ENCODE results near the gene PCAT7. TPM values are rescaled to one million over a fixed set of nuclear protein-coding genes. Genes with fewer than 3 reads are reported as not detected.
"Not testable (repeated sequence)": the region's sequence is repeated elsewhere in the genome, so short reads cannot be mapped to it uniquely, and the experiment has no call there.

Gene PCAT7
- total and polyA plus RNA-seq, 8 donors, result 0.18 to 1.8 (median 0.62) TPM; not detected in 1

DNA sequence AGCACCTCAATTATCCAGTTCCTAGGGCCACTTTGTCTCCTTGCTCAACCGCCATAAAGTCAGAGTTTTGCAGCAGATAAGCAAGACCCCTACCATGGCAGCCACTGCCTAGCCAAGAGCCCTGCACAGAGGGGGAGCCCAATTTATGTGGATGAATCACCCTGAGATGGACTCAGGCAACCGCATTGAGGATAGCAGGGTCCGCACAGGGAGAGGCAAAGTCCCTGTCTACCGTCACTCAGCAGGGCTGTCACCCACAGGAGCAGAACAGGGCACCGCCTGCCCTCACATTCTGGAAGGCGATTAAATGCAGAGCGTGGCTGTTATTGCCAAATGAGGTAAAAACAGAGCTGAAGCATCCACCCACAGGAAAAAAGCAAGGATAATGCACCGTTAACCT, 37.0 kb downstream of the PCAT7 start:
- no peak overlapping the region for H3K27ac ChIP-seq
- WGBS, 5 donors, result 49 to 87% (median 64%) methylated on average over 7 to 8 of the region's 8 CpGs
- no peak for DNase-seq
- peaks cover 5 to 13% (median 8%) of the 10 kb centered on the region in 4 donors for H3K4me1 ChIP-seq
- no peak for TF ChIP-seq EP300 (IDR thresholded peaks at IDR 0.05)
- no peak for TF ChIP-seq POLR2A (IDR thresholded peaks at IDR 0.05)
- no peak for TF ChIP-seq POLR2AphosphoS5 (IDR thresholded peaks at IDR 0.05)
- TF ChIP-seq, protein P1, sequence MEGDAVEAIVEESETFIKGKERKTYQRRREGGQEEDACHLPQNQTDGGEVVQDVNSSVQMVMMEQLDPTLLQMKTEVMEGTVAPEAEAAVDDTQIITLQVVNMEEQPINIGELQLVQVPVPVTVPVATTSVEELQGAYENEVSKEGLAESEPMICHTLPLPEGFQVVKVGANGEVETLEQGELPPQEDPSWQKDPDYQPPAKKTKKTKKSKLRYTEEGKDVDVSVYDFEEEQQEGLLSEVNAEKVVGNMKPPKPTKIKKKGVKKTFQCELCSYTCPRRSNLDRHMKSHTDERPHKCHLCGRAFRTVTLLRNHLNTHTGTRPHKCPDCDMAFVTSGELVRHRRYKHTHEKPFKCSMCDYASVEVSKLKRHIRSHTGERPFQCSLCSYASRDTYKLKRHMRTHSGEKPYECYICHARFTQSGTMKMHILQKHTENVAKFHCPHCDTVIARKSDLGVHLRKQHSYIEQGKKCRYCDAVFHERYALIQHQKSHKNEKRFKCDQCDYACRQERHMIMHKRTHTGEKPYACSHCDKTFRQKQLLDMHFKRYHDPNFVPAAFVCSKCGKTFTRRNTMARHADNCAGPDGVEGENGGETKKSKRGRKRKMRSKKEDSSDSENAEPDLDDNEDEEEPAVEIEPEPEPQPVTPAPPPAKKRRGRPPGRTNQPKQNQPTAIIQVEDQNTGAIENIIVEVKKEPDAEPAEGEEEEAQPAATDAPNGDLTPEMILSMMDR (IDR thresholded peaks at IDR 0.05), result no peak
- no peaks in the 10 kb centered on the region for H3K9me3 ChIP-seq
- H3K36me3 ChIP-seq, result no peaks in the 10 kb centered on the region
- H3K4me3 ChIP-seq, result peak overlapping the region in 1 of 4 donors; percentile 47
- intact Hi-C loops (cut with DNase I; ENCODE audit: low total_unique reads), result no loop called here
- H3K27me3 ChIP-seq, result peaks cover 0 to 11% (median 0%) of the 10 kb centered on the region in 3 donors

DNA sequence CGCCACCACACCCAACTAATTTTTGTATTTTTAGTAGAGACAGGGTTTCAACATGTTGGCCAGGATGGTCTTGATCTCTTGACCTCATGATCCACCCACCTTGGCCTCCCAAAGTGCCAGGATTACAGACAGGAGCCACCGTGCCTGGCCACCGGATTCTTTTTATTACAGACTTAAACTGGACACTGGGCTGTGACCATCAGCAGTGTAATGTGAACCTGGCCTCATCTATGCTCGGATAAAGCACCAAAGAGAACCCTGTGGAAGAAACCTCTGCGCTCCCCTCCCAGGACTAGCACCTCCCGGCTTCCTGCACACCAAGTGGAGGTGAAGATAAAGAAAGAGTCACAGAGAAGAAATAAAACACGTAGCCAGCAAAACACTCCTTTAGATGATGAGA, 37.8 kb downstream of the PCAT7 start:
- 36 to 64% (median 49%) methylated on average over 7 of the region's 7 CpGs for WGBS, 5 donors
- H3K27ac ChIP-seq, result peak overlapping the region in 4 of 5 donors; percentile 23 to 77 (median 71)
- peaks cover 5 to 13% (median 8%) of the 10 kb centered on the region in 4 donors for H3K4me1 ChIP-seq
- DNase-seq; H3K9me3 ChIP-seq; intact Hi-C loops (cut with DNase I; ENCODE audit: low total_unique reads); H3K36me3 ChIP-seq: not testable (repeated sequence)
- peak overlapping the region in 3 of 4 donors; percentile 31 to 47 (median 31) for H3K4me3 ChIP-seq
- H3K27me3 ChIP-seq, result peaks cover 0 to 11% (median 0%) of the 10 kb centered on the region in 3 donors

DNA sequence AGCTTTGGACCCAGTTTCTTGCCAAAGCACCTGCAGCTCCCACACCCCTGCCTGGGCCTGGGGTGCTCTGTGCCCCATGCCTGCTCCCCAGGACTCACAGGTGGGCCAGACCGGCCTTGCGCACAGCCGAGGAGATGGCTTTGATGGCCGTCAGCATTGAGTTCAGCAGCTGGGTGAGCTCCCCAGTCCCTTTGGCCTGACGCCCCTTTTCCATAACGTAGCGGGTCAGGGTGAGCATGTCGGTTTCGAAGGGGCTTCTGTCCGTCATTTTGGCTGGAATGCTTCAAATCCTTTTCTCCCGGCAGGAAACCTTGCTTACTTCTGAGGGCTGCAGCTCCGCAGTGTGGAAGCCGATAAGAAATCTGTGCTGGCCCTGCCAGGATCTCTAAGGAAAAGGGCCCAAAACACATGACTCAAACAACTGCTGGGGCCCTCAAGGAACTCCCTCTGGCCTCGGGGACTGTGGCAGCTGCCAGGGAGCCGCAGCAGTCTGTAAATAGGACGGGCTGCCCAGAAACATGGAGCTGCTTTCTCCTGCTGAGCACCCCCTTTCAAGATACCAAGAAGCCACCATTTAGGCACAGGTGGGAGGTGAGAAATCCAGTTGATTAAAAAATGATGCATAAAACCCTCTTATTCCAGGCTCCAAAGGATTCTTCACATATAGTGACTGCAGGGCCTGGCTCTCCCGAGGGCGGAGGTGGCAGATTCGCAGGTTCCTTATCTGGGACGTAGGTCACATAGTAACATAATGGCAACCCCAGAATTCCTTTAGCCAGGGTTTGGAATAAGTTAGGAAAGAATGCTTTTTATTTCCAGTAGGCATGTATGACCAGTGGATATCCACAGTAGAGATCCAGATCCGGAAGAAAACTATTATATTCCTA, 38.8 kb downstream of the PCAT7 start, which contains the start of gene FBP2:
FBP2 (minus strand) TSS at position 366 of the 887 bp plus-strand sequence; CDS start at position 268, 98 bp downstream.
- Histone ChIP-seq H3K4me3 (peak within 1 kb of the TSS; percentile 21 to 47 (median 31)), H3K4me1 (peaks cover 5 to 13% (median 8%) of the 10 kb centered on the region in 4 donors), H3K27me3 (peaks cover 0 to 11% (median 0%) of the 10 kb centered on the region in 3 donors), H3K27ac (peak within 1 kb of the TSS; percentile 70 to 80 (median 77)), H3K36me3 (no peaks in the 10 kb centered on the region), H3K9me3 (no peaks in the 10 kb centered on the region)
- WGBS, 5 donors, result 31 to 43% (median 36%) methylated on average over 16 to 21 of the region's 21 CpGs
- TF ChIP-seq, protein P1 (IDR thresholded peaks at IDR 0.05), result no peak
- no peak for TF ChIP-seq EP300 (IDR thresholded peaks at IDR 0.05)
- TF ChIP-seq POLR2A (IDR thresholded peaks at IDR 0.05), result no peak
- intact Hi-C loops (cut with DNase I; ENCODE audit: low total_unique reads), result no loop called here
- peak; percentile 55 to 80 for DNase-seq

DNA sequence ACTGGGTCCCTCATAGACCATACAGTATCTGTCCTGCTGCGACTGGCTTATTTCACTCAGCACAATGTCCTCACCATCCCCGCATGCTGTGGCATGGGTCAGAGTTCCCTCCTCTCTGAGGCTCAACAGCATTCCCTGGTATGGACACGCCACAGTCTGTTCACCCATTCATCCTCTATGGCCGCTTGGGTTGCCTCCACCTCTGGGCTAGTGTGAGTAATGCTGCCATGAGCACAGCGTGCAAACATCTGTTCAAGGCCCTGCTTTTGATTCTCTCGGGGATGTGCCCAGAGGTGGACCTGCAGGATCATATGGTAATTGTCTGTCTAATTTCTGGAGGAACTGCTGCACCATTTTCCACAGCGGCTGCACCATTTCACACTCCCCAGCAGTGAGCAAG, 44.2 kb downstream of the PCAT7 start:
- Histone ChIP-seq H3K4me3 (no peak overlapping the region), H3K9me3 (no peaks in the 10 kb centered on the region), H3K27me3 (no peaks in the 10 kb centered on the region), H3K27ac (no peak overlapping the region), H3K36me3 (peaks cover 0 to 7% (median 0%) of the 10 kb centered on the region in 4 donors), H3K4me1 (peaks cover 14 to 24% (median 19%) of the 10 kb centered on the region in 4 donors)
- no peak for DNase-seq
- TF ChIP-seq EP300 (IDR thresholded peaks at IDR 0.05) (no peak), POLR2AphosphoS5 (IDR thresholded peaks at IDR 0.05) (no peak), POLR2A (IDR thresholded peaks at IDR 0.05) (no peak)
- TF ChIP-seq, protein P1 (IDR thresholded peaks at IDR 0.05), result no peak
- intact Hi-C loops (cut with DNase I; ENCODE audit: low total_unique reads), result no loop called here
- 80 to 94% (median 90%) methylated on average over 7 of the region's 7 CpGs for WGBS, 5 donors

All from stomach (tissue), 9 donors.